ENCODE measurements around the gene IL23R.

GRCh38 chr1:67280696-67281095 is 114.4 kb downstream of the IL23R start:
- no peak for TF ChIP-seq KAT8 (CRISPR knock-in tag; IDR thresholded peaks at IDR 0.05)
- no peak for TF ChIP-seq ATF3 (CRISPR knock-in tag; IDR thresholded peaks at IDR 0.05)
